NCI-H510A treated with DMSO at 0.1 percent for 48 hours (cell line): ENCODE measurements around the gene CTSW.

Experiments used
- DNase-seq: peaks from one replicate; lab custom pipeline; 2025; lab: John Stamatoyannopoulos, UW

Gene CTSW

DNA sequence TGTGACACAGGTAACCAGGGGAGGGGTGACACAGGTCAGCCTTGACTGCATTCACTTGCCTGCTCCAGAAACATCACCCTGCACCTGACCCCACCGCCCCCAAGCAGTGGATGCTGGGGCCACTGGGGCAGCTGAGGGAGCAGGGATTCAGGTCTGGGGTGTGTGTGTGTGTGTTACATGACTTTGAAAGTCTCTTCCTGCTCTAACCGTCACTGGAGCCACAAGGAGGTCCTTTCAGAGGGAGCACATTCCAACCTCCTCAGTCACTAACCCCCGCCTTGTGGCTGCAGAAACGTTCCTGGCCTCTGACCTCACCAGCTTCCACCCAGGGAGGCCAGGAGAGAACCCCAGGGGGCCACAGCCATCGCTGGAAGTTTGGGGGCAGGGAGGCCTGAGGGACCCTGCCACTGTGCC lies 23.4 kb downstream of the CTSW start:
- no peak for DNase-seq

DNA sequence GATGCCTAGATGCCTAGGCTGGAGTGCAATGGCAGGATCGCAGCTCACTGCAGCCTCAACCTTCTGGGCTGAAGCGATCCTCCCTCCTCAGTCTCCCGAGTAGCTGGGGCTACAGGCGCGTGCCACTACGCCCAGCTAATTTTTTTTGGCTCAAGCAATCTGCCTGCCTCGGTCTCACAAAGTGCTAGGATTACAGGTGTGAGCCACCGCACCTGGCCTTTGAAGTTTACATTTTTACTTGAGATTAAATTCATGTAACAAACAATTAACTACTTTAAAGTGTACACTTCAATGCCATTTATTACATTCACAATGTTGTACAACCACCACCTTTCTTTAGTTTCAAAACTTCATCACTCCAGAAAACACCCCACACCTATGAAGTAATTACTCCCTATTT lies 24.1 kb downstream of the CTSW start:
- no peak for DNase-seq

DNA sequence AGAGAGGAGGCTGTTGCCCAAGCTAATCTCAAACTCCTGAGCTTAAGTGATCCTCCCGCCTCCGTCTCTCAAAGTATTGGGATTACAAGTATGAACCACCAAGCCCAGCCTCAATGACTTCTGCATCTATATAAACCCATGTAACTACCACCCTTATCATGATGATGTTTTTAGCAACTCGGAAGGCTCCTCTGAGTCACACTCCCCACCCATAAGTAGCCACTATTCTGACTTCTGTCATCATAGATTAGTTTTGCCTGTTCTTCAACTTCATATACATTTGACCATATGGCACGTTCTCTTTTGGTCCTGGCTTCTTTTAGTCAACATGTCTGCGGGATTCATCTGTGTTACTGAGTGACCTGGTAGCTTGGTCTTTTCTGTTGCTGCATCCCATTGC lies 27.0 kb downstream of the CTSW start:
- no peak for DNase-seq

DNA sequence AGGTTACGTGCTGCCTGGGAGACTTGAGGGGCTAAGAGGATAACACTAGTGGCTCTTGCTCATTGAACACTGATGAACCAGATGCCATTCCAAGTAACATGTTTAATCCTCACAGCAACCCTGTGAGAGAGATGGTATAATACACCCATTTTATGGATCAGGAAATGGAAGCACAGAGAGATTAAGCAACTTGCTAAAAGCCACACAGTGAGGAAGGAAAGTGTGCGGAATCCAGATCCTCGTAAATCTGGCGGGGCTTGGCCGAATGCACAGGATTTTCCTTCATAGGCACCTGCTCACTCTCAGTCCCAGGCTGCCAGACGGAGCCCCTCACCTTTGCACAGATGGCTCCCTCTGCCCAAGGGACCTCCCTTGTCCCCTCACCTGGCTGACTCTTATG lies 28.2 kb downstream of the CTSW start:
- DNase-seq: no peak

DNA sequence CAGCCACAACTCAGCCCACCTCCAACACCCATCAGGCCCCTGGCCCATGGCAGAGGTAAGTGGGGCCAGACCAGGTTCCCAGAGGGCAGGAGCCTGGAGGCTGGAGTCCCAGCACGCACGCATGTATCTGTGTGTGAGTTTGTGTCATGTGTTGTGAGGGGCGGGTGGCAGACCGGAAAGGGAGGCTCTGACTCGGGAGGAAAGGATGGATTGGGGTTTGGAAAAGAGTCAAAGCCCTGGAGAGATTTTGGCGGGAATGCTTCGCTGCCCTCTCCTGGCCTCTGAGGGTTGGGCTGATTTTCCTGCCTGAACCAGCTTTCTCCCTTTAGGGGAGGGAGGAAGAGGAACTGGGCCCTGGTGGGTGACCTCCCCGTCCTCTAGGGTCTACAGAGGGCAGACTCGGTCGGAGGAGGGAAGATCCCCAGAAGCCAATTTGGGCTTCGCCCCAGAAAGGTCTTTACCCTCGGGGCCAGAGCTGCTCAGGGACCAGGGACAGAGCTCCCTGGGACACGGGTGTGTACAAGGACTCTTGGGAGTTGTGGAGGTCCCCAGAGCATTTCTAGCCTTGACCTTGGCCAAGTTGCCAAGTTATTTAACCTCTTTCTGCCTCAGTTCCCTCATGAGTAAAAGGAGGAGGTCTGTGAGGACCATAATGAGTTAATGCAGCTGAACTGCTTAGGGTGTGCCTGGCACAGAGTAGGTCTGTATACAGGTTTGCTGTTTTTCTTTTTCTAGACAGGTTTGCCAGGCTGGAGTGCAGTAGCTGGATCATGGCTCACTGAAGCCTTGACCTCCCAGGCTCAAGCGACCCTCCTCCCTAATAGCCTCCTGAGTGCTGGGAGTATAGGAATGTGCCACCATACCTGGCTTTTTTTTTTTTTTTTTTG lies 32.3 kb downstream of the CTSW start:
- DNase-seq: peak; percentile 48

DNA sequence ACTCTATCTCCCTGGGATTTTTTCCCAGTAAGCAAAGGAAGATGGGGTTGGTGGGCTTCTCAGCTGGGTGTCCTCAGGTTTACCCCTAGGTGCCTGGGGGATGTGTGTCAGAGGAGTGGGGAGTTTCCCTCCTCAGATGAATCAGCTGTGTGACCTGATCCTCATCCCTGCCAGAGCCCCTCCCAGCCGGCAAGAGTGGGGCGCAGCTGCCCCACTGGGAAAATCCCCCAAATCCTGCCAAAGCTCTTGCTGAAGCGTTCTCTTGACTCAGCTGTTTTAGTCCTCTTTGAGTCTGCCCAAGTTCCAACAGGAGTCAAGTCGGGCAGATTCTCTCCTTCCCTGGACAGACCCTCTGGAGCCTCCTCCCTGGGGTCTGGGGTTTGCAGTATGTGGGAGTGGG lies 33.2 kb downstream of the CTSW start:
- no peak for DNase-seq

DNA sequence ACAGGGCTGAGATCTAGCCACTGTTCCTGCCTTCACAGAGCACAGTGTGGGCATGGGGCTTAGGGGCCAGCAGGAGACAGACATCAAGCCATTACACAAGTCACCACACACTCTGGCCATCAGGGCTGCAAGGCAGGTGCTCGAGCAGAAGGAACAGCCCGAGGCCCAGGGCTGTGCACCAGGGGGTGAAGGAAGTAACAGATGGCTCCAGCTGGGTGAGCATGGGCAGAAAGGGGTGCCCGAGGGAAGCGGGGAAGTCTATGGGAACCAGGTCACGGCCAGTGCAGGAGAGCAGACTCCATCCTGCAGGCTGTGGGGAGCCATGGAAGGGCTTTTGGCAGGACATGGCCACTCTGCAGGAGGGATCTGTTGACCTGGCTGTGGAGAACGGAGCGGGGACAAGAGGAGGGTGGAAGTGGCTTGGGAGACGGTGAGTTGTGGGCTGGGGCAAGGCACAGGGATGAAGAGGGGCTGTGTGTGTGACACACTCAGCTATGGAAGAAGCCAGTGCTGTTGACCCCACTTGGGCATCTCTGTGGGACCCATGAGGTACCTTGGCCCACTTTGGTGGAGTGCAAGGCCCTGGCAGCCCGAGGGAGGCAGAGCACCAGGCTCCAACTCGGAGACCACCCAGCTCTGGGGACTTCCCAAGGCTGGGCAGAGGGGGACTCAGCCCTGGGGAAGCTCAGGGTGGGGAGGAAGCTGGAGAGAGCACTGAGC lies 35.6 kb downstream of the CTSW start:
- no peak for DNase-seq

DNA sequence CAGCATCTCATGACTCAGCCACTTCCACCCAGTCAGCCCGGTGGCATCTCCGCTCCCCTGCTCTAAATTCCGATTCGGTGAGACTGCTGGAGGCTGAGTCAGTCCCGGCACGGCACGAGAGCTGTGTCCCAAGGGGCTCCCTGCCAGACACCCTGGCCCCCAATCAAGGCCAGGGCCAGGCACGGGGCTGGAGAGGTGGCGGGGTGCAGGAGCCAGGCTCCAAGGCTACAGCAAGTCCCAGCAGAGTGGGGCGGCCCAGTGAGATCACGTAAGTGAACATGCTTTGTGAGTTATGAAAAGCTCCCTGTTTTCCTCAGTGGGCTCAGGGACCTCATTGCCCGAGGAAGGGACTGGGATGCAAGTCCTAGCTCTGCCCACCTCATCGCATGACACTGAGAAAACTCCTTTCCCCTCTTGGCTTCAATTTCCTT lies 36.2 kb downstream of the CTSW start:
- no peak for DNase-seq

DNA sequence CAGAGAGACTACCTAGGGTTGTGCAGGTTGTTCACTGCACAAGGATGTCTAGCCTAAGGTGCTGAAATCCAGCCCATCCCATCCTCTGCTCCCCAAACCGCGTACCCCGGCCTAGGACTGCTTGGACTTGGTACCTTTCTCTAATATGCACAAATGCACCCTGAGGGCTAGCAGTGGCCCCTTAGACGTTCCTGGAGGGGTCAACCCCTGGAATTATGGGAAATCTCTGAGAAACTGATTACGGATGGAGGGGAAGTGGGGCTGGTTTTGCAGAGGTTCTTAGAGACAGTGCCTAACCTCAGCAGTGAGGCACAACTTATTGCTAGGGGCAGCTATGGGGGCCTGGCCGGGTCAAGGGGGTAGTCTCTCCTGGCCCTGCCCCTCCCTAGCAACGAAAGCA lies 36.8 kb downstream of the CTSW start:
- no peak for DNase-seq

DNA sequence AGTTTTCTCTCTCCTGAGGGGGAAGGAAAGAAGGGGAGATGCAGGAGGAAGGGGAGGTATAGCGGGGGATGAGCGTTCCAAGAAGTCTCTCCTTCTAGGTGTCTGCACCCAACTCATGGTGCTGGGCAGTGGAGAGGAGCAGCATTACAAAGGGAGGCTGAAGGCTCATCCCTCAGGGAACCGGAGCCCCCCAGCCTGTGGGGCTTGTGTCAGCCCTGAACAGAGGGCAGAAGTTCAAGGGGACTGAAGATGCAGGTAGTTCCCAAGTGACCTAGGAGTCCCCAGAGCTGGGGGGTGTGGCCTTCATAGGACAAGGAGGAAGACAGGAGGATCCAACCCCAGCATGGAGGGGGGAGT lies 37.4 kb downstream of the CTSW start:
- DNase-seq: no peak

DNA sequence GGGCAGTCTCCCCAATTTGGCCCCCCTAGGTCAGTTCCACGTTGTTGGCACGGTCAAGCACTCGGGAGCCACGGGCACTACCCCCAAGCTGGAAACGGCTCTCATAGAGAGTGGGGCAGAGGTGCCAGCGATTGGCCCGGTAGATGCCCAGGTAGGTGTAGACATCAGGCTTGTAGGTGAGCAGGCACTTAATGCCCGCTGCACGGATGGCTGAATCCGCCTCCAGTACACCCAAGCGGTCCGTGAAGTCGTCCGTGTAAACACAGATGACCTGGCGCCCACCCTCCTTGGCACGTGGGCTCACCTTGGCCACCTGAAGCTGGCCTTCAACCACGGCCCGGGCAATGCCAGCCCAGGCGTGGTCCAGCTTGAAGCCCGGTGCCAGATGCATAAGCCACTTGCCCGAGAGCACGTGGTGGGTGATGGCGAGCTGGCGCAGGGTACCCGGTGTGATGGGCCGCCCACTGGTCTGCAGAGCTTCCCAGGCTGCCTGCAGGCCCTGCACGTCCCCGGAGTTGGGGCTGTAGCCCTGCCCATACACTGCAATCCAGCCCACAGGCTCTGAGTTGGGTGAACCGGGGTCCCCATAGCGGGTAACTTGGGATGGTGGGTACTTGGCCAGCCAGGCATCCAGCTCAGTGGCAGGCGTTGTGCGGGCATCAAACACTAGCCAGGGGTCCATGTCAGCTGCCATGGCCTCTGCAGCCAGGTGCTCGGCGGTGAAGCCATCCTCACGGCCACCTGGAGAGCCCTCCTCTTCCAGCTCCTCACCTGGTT lies 38.0 kb downstream of the CTSW start:
- no peak for DNase-seq

DNA sequence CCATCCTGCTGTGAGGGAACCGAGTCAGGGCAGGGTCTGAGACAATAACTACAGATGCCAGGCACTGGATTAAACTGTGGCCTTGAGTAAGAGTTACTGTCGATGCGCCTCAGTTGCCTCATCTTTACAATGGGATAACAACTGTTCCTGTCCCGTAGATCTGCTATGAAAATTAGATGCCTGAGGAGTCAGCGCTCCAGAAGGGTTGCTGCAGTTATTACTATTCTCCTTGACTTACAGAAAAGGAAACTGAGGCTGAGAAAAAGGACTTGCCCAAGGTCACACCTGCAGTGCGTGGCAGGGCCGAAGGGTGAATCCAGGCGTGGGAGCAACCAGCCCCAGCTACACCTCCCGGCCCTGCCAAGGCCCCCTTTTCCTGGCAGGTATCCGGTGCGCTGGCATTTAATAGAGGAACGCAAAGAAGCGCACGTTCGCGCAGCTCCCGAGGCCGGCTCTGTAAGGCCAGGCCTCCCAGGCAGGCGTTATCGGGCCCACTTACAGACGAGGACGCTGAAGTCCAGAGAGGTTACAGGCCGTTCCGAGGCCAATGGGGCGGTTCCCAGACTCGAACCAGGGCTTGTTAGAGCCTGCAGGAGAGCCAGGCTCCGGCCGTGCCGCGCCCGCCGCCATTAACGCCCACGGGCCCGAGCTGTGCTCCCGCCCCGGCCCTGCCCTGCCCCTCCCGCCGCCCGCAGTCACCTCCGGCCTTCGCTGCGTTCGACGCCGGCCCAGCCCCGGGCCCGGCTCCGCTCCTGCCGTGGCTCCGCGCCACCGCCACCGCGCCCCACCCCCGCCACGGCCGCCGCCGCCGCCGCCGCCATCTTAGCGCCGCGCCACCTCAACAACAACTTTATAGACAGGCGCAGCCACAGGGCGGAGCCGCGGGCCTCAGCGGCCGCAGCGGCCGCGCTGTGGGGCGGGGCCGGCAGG lies 38.8 kb downstream of the CTSW start, which contains the start of gene C11orf68:
C11orf68 (minus strand) TSS at position 852 of the 930 bp plus-strand sequence; CDS start at position 821, 31 bp downstream.
- DNase-seq: peak; percentile 42

DNA sequence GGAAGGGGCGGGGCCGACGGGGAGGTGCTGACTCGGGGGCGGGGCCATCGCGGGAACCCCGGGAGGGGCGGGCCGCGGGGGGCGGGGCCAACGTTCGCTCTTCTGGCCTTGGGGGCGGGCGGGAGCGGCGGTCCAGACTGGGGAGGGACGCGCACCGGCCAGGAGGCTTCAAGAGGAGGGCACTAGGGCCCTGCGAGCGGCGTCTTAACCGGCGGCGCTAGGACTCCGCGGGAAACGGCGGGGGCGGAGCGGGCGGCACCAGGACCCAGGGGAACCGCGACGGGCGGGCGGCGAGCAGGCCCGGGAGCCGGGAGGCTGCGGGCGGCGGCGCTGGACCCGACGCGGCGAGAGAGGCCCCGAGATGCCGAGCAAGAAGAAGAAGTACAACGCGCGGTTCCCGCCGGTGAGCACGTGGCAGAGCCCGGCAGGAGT lies 39.5 kb downstream of the CTSW start, which contains the start of gene DRAP1:
DRAP1 (plus strand) TSS at position 286 of the 432 bp plus-strand sequence; CDS start at position 362, 76 bp downstream.
- peak; percentile 95 for DNase-seq

DNA sequence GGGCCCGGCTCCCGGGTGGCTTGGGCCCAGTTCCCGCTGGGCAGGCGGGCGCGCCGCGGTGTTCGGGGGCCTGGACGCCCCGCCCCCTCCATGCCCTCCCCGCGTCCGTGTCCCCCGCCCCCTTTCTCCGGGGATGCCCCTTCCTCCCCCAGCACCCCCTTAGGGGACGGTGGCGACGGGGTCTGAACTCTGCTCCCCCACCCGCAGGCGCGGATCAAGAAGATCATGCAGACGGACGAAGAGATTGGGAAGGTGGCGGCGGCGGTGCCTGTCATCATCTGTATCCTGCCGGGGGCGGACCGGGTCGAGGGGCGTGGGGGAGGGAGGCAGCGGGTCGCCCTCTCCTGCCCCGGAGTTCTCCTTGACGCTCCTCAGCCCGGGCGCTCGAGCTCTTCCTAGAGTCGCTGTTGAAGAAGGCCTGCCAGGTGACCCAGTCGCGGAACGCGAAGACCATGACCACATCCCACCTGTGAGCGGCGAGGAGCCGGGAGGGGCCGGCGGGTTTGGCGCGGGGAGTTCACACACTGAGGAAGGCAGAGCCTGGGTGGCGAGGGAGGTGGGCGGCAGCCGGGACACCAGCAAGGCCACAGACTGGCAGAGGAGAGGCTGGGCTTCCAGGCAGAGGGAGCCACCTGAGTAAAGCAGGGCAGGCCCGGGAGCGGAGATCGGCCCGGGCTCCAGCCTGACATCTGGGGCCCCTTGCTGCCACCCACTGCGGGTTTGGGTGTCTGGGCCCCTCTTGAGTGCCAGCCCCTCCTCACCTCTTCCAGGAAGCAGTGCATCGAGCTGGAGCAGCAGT lies 40.1 kb downstream of the CTSW start:
- DNase-seq: peak; percentile 29

DNA sequence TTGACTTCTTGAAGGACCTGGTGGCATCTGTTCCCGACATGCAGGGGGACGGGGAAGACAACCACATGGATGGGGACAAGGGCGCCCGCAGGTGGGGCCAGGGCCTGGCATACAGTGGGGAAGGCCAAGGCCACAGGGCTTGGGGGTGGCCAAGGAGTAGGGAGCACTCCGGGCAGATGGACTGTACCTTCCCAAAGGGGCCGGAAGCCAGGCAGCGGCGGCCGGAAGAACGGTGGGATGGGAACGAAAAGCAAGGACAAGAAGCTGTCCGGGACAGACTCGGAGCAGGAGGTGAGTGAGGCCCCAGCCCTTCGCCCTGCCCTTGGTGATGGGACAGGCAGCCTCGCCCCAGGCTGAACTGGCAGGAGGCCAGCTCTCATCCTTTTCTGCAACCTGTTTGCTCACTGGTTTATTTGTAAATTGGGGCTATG lies 40.8 kb downstream of the CTSW start:
- no peak for DNase-seq

DNA sequence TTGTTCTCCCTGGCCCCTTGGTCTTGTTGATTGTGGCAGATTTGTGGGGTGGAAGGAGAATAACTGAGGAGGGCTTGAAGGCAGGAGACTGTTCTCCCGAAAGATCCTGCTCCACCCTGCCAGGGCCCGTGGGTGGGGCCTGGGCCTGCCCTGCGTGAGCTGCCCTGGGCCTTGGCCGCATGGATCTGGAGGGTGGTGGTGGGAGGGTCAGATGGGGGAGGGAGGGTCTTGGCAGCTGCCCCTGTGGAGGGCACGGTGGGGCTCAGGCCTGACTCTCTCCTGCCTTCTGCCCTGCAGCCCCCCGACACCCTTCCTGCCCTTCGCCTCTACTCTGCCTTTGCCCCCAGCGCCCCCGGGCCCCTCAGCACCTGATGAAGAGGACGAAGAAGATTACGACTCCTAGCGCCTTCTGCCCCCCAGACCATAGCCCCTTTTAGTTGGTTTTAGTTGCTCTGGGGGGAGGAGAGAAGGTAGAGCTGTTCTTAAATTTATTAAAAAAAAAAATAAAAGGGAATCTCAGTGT lies 41.5 kb downstream of the CTSW start:
- no peak for DNase-seq

DNA sequence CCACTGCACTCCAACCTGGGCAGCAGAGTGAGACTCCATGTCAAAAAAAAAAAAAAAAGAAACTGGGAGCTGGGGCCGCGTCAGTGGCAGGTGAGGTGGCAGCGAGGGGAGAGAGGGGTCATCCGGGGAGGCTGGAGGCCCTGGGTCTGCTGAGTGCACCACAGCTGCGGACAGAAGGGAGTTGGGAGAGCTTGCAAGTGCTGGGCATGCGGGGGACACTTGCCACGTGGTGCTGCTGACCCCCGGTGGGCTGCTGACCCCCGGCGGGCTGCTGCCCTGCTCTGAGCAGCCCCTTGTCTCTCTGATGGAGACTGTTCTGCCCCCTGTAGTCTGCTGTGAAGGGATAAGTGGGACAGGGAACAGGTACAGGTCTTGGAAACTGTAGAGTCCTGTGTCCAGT lies 42.2 kb downstream of the CTSW start:
- DNase-seq: no peak

DNA sequence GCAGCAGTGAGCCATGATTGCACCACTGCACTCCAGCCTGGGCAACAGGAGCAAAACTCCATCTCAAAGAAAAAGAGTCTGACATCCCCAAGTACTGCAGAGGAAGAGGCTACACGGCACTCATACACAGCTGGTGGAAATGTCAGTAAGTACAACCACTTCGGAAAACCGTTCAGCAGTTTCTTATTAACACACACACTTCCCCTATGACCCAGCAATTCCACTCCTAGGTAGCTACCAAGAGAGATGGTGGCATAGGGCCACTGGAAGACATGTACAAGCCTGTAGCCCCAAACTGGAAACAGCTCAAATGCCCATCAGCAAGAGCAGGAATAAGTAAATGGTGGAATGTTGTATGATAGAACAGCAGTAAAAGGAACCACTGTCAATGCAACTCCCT lies 42.9 kb downstream of the CTSW start:
- no peak for DNase-seq

DNA sequence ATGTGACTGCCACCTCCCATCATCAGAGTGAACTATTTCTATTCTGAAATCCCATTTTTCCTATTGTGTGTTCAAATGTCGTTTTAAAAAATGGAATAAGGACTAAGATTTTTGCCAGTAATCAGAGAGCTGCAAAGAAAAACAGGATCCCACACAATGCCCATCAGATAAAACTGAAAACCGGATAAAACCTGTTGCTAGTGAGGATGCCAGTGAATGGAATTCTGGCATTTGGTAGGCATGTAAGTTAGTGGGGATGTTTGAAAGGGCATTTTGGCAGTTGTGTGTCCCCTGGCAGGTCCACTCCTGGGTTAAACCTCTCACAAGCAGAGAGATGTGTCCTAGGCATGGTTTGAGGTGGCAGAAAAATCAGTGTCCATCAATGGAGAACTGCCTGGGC lies 45.8 kb downstream of the CTSW start:
- no peak for DNase-seq

DNA sequence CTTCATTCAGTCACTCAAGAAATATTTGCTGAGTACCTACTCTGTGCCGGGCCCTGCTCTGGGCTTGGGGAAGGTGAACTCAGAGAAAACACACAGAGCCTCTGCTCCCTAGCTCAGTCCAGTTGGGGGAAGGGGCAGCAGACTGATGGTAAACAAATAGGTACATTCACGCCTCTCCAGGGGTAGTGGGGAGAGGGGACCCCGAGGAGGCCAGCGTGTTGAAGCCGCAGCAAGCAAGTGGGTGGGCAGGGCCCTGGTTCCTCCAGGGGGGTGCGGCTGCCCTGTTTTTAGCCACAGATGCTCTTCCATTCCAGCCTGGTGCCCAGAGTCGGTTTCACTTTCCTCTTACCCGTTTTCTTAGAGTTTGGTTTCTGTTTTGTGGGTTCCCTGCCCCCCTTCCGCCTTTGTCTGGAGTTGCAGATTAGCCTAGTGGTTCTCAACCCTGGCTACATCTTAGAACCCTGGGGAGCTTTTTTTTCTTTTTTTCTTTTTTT lies 48.3 kb downstream of the CTSW start:
- DNase-seq: no peak
